MM.1S (cell line): ENCODE data around the gene THBS3.
A peak's percentile ranks its signal among the peaks of the same experiment; 100 is the strongest.

Experiments used
- DNase-seq: peaks from one replicate; pipeline ENCODE4 v3.0.0-alpha.2; 2015
- H2AFZ ChIP-seq: fragments of 300-600 bp; sonication (generic); 2 replicates; pipeline ENCODE4 v1.6.0; 2016; ENCODE audit warnings: antibody characterized with exemption, low read length
- H3F3A ChIP-seq: fragments of 300-600 bp; sonication (generic); 2 replicates; pipeline ENCODE4 v1.6.1; 2016; ENCODE audit warnings: mild to moderate bottlenecking, antibody characterized with exemption, low read length, moderate library complexity, mixed read lengths; ENCODE audit not compliant: insufficient read depth
- H3K27ac ChIP-seq: fragments of 300-600 bp; sonication (generic); 2 replicates; pipeline ENCODE4 v1.5.1; 2016; ENCODE audit warnings: mild to moderate bottlenecking, low read length
- H3K27me3 ChIP-seq: fragments of 300-600 bp; sonication (generic); replicated peaks from 2 replicates; pipeline ENCODE4 v1.6.0; 2016; ENCODE audit warnings: low read length; ENCODE audit not compliant: insufficient read depth
- H3K36me3 ChIP-seq: fragments of 300-600 bp; sonication (generic); replicated peaks from 2 replicates; pipeline ENCODE4 v1.6.1; 2016; ENCODE audit warnings: mild to moderate bottlenecking, low read length, mixed read lengths; ENCODE audit not compliant: insufficient read depth
- H3K4me1 ChIP-seq: fragments of 300-600 bp; sonication (generic); 2 replicates; pipeline ENCODE4 v1.6.1; 2016; ENCODE audit warnings: low read length, mixed read lengths
- H3K4me2 ChIP-seq: fragments of 300-600 bp; sonication (generic); 2 replicates; pipeline ENCODE4 v1.6.0; 2016; ENCODE audit warnings: low read depth, low read length
- H3K4me3 ChIP-seq: fragments of 300-600 bp; sonication (generic); 2 replicates; pipeline ENCODE4 v1.5.1; 2016; ENCODE audit warnings: low read length, mixed read lengths
- H3K79me2 ChIP-seq: fragments of 300-600 bp; sonication (generic); 2 replicates; pipeline ENCODE4 v1.6.1; 2016; ENCODE audit warnings: mixed run types, low read length, mixed read lengths
- H3K9ac ChIP-seq: fragments of 300-600 bp; sonication (generic); 2 replicates; pipeline ENCODE4 v1.6.1; 2016; ENCODE audit warnings: low read length, mixed read lengths
- H3K9me2 ChIP-seq: fragments of 300-600 bp; sonication (generic); replicated peaks from 2 replicates; pipeline ENCODE4 v1.6.1; 2016; ENCODE audit warnings: mild to moderate bottlenecking, low read length, mixed read lengths; ENCODE audit not compliant: insufficient read depth
- H3K9me3 ChIP-seq: fragments of 300-600 bp; sonication (generic); replicated peaks from 2 replicates; pipeline ENCODE4 v1.6.1; 2016; ENCODE audit warnings: mild to moderate bottlenecking, low read length, mixed read lengths; ENCODE audit not compliant: insufficient read depth
- H4K20me1 ChIP-seq: fragments of 300-600 bp; sonication (generic); 2 replicates; pipeline ENCODE4 v1.6.1; 2016; ENCODE audit warnings: mild to moderate bottlenecking, low read length, moderate library complexity, mixed read lengths; ENCODE audit not compliant: insufficient read depth
- CTCF ChIP-seq: fragments of 300-600 bp; sonication (generic); IDR thresholded peaks from 2 replicates; pipeline ENCODE4 v1.5.1; 2016; ENCODE audit warnings: antibody characterized with exemption, low read length, mixed read lengths
- EZH2 ChIP-seq: fragments of 300-600 bp; sonication (generic); optimal IDR thresholded peaks from 2 replicates; pipeline ENCODE3; 2017; ENCODE audit warnings: low read depth, mild to moderate bottlenecking, antibody characterized with exemption, low read length, mixed read lengths
- EZH2phosphoT487 ChIP-seq: fragments of 300-600 bp; sonication (generic); IDR thresholded peaks from 2 replicates; pipeline ENCODE4 v1.6.1; 2018; ENCODE audit warnings: antibody characterized with exemption, low read length

The THBS3 gene

GRCh38 chr1:155186067-155186793, 21.5 kb downstream of the THBS3 start:
- Histone ChIP-seq H3K4me2 (no peak overlapping the region), H3K4me1 (peaks cover 13% of the 10 kb centered on the region), H3K36me3 (no peaks in the 10 kb centered on the region), H3K9ac (no peak overlapping the region), H3K9me3 (no peaks in the 10 kb centered on the region), H2AFZ (no peak overlapping the region), H3K27ac (no peak overlapping the region), H3K27me3 (peaks cover 37% of the 10 kb centered on the region), H3K4me3 (no peak overlapping the region), H3K9me2 (no peaks in the 10 kb centered on the region), H3K79me2 (no peaks in the 10 kb centered on the region), H4K20me1 (no peaks in the 10 kb centered on the region), H3F3A (no peaks in the 10 kb centered on the region)
- TF ChIP-seq EZH2, result no peak
- no peak for TF ChIP-seq CTCF
- TF ChIP-seq EZH2phosphoT487, result no peak
- peak; percentile 5 for DNase-seq

- peaks cover 13% of the 10 kb centered on the region for H3K4me1 ChIP-seq
- H3K79me2 ChIP-seq, result no peaks in the 10 kb centered on the region
- no peaks in the 10 kb centered on the region for H3K36me3 ChIP-seq
- peak overlapping the region; percentile 61; the same call in 1 of the 2 replicates for H3K4me2 ChIP-seq
- no peaks in the 10 kb centered on the region for H4K20me1 ChIP-seq
- DNase-seq, result no peak
- no peak overlapping the region for H3K4me3 ChIP-seq
- H3K27ac ChIP-seq, result no peak overlapping the region
- H3K9me3 ChIP-seq, result no peaks in the 10 kb centered on the region
- H3K27me3 ChIP-seq, result peaks cover 37% of the 10 kb centered on the region
- TF ChIP-seq EZH2 (no peak), EZH2phosphoT487 (no peak), CTCF (no peak)
- no peak overlapping the region for H3K9ac ChIP-seq
- H3F3A ChIP-seq, result no peaks in the 10 kb centered on the region
- peak overlapping the region; percentile 84; the same call in 1 of the 2 replicates for H2AFZ ChIP-seq
- H3K9me2 ChIP-seq, result no peaks in the 10 kb centered on the region
These were observed 22.0 kb downstream of the THBS3 start for GRCh38 chr1:155185783-155186066.

- no peak overlapping the region for H3K27ac ChIP-seq
- peaks cover 37% of the 10 kb centered on the region for H3K27me3 ChIP-seq
- H3F3A ChIP-seq, result no peaks in the 10 kb centered on the region
These were observed 22.6 kb downstream of the THBS3 start for GRCh38 chr1:155184835-155185782.

More at GRCh38 chr1:155184835-155185782, 22.6 kb downstream of the THBS3 start:
- 0 out of 2 replicates have a peak overlapping the region, but pooled peaks have one; percentile 9 for H3K4me3 ChIP-seq
- H3K79me2 ChIP-seq, result no peaks in the 10 kb centered on the region
- no peak for TF ChIP-seq EZH2phosphoT487
- peak; percentile 37 for TF ChIP-seq CTCF
- peak overlapping the region; percentile 84 for H2AFZ ChIP-seq
- H3K4me2 ChIP-seq, result peak overlapping the region; percentile 61
- H3K36me3 ChIP-seq, result no peaks in the 10 kb centered on the region
- H3K9me3 ChIP-seq, result no peaks in the 10 kb centered on the region
- peak; percentile 51 for DNase-seq
- no peaks in the 10 kb centered on the region for H3K9me2 ChIP-seq
- H4K20me1 ChIP-seq, result no peaks in the 10 kb centered on the region
- H3K4me1 ChIP-seq, result peaks cover 13% of the 10 kb centered on the region
- peak overlapping the region; percentile 34 for H3K9ac ChIP-seq
